Endodermal cell (in vitro differentiated cells): Measurements from ENCODE around the gene CRHR2. TPM values are rescaled to one million over a fixed set of nuclear protein-coding genes. Genes with fewer than 3 reads are reported as not detected.

Experiments used
- DNase-seq: peaks from one replicate; pipeline ENCODE4 v3.0.0-alpha.2; 2017
- H3K27ac ChIP-seq: 2 replicates; pipeline ENCODE4 v1.5.1; 2013; ENCODE audit warnings: mild to moderate bottlenecking, low read depth, low read length, moderate library complexity
- H3K27me3 ChIP-seq: 2 replicates; pipeline ENCODE4 v1.6.1; 2013; ENCODE audit warnings: mild to moderate bottlenecking, low read length, moderate library complexity; ENCODE audit not compliant: insufficient read depth, control insufficient read depth, poor library complexity, severe bottlenecking
- H3K36me3 ChIP-seq: 2 replicates; pipeline ENCODE4 v1.7.0; 2013; ENCODE audit warnings: mild to moderate bottlenecking, low read length, moderate library complexity; ENCODE audit not compliant: control insufficient read depth, insufficient read depth
- H3K4me1 ChIP-seq: one replicate; pipeline ENCODE4 v1.7.0; 2013; ENCODE audit warnings: low read length; ENCODE audit not compliant: control insufficient read depth, insufficient read depth
- H3K4me3 ChIP-seq: 2 replicates; pipeline ENCODE4 v1.5.1; 2013; ENCODE audit warnings: mild to moderate bottlenecking, low read length, moderate library complexity
- H3K9ac ChIP-seq: 2 replicates; pipeline ENCODE4 v1.6.1; 2013; ENCODE audit warnings: mild to moderate bottlenecking, low read length, moderate library complexity; ENCODE audit not compliant: poor library complexity, severe bottlenecking; ENCODE audit errors: extremely low read depth
- H3K9me3 ChIP-seq: 2 replicates; pipeline ENCODE4 v1.6.1; 2013; ENCODE audit warnings: mild to moderate bottlenecking, low read length, moderate library complexity; ENCODE audit not compliant: control insufficient read depth
- H3K27ac Mint-ChIP-seq: 2 replicates; pipeline ENCODE4 v1.8.0; 2020; ENCODE audit warnings: mixed read lengths
- H3K27me3 Mint-ChIP-seq: 2 replicates; pipeline ENCODE4 v1.8.0; 2021; ENCODE audit warnings: mild to moderate bottlenecking, mixed read lengths; ENCODE audit not compliant: insufficient read depth
- H3K36me3 Mint-ChIP-seq: 2 replicates; pipeline ENCODE4 v1.8.0; 2020; ENCODE audit warnings: low read depth, mixed read lengths
- H3K4me1 Mint-ChIP-seq: 2 replicates; pipeline ENCODE4 v1.8.0; 2020; ENCODE audit warnings: mixed read lengths
- H3K4me3 Mint-ChIP-seq: 2 replicates; pipeline ENCODE4 v1.8.0; 2020; ENCODE audit warnings: mild to moderate bottlenecking, moderate library complexity, mixed read lengths
- H3K9me3 Mint-ChIP-seq: 2 replicates; pipeline ENCODE4 v1.8.0; 2020; ENCODE audit warnings: mild to moderate bottlenecking, mixed read lengths
- WGBS, 2 experiments: methylation state at CpG; one replicate each; pipeline versions ENCODE4 v1.1.5 to v1.1.7; 2013; ENCODE audit warnings: missing lambda C conversion rate in 2 of 2, mixed read lengths in 1 of 2; ENCODE audit not compliant: insufficient coverage in 1 of 2, insufficient read length in 1 of 2; 5-methylcytosine and 5-hydroxymethylcytosine counted together
- total RNA-seq, 2 donors: library from RNA; stranded (reverse); fragmentation: NEBNext Ultra II Directional in 1 of 2; extraction: Animal tissue kit (Norgen Biotek cat#: 25700) in 1 of 2; gene quantifications; 2 replicates in 1 of 2; 3 replicates in 1 of 2; pipeline ENCODE4 v1.2.1, GENCODE V29; 2021
- TF ChIP-seq, protein P1 (sequence below): fragments of 200-600 bp; sonication (generic); conservative IDR thresholded peaks from 2 replicates; pipeline ENCODE4 v1.5.0; 2021; ENCODE audit warnings: antibody characterized with exemption, mild to moderate bottlenecking

CRHR2 gene
- total RNA-seq, 2 donors from 2014 or later: not detected

DNA sequence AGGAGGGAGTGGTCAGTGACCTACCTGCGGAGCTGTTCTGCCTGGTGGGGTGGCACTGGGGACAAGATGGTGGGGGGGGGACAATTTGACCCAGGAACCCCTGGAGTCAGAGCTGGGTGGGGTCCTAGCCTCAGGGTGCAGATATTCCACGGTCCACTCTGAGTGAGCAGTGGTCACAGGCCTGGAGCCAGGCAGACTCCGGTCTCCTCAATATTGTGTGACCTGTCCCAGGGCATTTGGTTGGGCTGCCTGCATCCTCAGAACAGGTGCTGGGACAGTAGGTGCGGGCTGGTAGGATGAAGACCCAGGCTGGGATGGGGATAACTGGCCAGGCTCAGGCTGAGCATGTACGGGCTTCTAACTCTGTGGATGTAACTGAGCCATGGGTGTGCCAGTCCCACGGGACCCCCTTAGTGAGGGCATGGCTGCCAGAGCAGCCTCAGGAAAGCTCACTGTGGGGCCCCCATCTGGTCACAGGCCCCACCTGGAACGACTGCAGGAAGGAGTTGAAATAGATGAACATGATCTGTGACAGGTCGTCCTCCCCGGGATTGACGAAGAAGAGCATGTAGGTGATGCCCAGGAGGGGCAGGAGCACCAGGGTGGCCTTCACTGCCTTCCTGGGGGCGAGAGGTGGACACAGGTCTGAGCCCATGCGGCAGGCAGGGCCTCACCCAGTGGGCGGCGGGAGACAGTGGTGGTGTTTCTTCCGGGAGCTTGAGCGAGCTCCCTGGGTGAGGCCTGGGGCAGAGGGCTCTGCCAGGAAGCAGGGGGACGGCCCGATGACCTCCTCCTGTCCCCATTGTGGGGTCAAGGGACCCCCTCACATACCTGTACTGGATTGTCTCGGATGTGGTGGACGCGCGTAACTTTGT is 26.9 kb downstream of the CRHR2 start:
- no peaks in the 10 kb centered on the region for H3K9me3 Mint-ChIP-seq
- Histone ChIP-seq H3K9me3 (no peaks in the 10 kb centered on the region), H3K27ac (no peak overlapping the region), H3K4me3 (no peak overlapping the region), H3K9ac (no peak overlapping the region), H3K36me3 (no peaks in the 10 kb centered on the region), H3K27me3 (no peaks in the 10 kb centered on the region), H3K4me1 (no peaks in the 10 kb centered on the region)
- H3K36me3 Mint-ChIP-seq: peaks cover 6% of the 10 kb centered on the region
- no peak overlapping the region for H3K27ac Mint-ChIP-seq
- TF ChIP-seq, protein P1, sequence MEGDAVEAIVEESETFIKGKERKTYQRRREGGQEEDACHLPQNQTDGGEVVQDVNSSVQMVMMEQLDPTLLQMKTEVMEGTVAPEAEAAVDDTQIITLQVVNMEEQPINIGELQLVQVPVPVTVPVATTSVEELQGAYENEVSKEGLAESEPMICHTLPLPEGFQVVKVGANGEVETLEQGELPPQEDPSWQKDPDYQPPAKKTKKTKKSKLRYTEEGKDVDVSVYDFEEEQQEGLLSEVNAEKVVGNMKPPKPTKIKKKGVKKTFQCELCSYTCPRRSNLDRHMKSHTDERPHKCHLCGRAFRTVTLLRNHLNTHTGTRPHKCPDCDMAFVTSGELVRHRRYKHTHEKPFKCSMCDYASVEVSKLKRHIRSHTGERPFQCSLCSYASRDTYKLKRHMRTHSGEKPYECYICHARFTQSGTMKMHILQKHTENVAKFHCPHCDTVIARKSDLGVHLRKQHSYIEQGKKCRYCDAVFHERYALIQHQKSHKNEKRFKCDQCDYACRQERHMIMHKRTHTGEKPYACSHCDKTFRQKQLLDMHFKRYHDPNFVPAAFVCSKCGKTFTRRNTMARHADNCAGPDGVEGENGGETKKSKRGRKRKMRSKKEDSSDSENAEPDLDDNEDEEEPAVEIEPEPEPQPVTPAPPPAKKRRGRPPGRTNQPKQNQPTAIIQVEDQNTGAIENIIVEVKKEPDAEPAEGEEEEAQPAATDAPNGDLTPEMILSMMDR: no peak
- no peak overlapping the region for H3K4me3 Mint-ChIP-seq
- 85 to 89% methylated on average over 15 to 22 of the region's 22 CpGs for WGBS, 2 experiments
- DNase-seq: no peak
- H3K27me3 Mint-ChIP-seq: no peaks in the 10 kb centered on the region
- peaks cover under 1% of the 10 kb centered on the region for H3K4me1 Mint-ChIP-seq

DNA sequence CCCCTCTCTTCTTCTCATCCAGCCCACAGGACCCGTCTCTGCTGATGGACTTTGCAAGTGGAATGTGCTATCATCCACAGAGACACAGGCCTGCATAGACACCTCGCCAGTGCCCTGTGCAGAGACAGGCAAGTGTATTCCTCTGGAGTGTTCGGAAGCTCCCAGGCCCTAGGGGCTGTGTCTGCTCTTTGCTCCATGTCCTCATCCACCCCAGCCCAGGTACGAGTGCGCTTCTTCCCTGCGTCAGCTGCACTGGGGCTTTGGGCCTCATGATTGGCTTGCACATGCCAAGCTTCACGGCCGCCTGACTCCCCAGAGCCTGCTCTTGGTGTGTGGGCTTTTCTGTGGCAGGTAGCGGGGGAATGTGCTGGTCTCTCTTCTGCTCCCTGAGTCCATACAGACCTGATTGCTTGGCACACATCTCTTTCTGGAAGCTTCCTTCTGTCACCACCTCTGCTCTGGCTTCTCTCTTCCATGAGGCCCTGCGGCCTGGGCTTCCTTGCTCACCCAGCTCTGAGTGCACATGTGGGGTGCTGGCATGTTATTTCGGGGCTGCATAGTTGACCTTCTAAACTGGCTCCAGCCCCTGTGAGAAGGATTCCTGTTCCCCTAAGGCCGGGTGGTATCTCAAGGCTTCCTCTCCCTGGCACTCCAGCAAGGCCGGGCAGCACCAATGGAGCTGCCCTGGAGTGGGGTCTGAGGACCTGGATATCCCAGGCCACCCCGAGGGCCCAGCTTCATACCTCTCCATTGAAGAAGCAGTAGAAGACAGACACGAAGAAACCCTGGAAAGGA is 27.8 kb downstream of the CRHR2 start:
- Histone ChIP-seq H3K9me3 (no peaks in the 10 kb centered on the region), H3K4me1 (no peaks in the 10 kb centered on the region), H3K27ac (no peak overlapping the region), H3K27me3 (no peaks in the 10 kb centered on the region), H3K9ac (no peak overlapping the region), H3K4me3 (no peak overlapping the region), H3K36me3 (no peaks in the 10 kb centered on the region)
- Mint-ChIP-seq H3K9me3 (no peaks in the 10 kb centered on the region), H3K36me3 (peaks cover 6% of the 10 kb centered on the region), H3K27me3 (no peaks in the 10 kb centered on the region), H3K4me1 (peaks cover 5% of the 10 kb centered on the region), H3K4me3 (no peak overlapping the region), H3K27ac (no peak overlapping the region)
- TF ChIP-seq, protein P1: no peak
- no peak for DNase-seq
- WGBS, 2 experiments: 91 to 97% methylated on average over 11 to 15 of the region's 15 CpGs

DNA sequence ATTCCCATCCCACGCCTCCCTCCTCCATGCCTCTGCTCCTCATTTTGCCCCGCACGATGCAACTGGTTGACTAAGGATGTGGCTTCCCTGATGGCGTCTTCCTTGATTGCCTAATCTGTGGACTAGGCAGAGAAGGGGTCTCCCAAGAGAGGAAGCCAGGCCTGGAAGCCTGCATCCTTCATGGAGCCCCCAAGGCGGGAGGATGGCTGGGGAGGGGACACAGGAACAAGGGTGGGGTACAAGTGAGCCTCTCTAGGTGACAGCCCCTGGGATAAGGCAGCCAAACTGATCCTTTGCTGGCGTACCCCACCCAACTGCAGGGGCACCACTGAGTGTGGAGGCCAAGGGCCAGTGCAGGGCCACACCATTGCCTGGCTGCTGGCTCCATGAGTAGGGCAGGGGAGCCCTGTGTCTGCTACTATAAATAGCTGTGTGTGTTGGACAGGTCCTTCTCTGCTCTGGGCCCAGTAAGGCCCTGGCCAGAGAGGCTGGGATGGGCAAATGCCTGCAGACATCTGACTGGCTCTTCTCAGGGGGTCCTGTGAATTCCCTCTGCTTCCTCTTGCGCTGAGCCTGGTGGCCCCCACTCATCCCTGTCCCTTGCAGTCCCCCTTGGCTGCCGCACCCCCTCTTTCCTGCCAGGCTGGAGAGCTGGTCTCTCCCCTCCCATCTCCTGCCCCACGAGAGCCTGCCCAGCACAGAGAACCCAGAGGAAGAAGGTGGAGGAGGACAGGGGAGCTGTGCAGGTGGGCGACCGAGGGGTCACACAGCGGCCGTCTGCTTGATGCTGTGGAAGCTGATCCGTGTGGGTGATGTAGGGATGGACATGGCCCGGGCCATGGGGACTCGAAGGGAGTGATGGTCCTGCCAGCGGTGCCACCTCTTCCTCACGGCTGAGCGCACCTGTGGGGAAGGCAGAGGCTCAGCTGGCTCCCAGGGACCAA is 29.3 kb downstream of the CRHR2 start:
- Histone ChIP-seq H3K27me3 (no peaks in the 10 kb centered on the region), H3K4me1 (no peaks in the 10 kb centered on the region), H3K9me3 (no peaks in the 10 kb centered on the region), H3K4me3 (no peak overlapping the region), H3K36me3 (no peaks in the 10 kb centered on the region), H3K9ac (no peak overlapping the region), H3K27ac (no peak overlapping the region)
- no peak overlapping the region for H3K27ac Mint-ChIP-seq
- peaks cover 5% of the 10 kb centered on the region for H3K4me1 Mint-ChIP-seq
- no peak for DNase-seq
- peaks cover 6% of the 10 kb centered on the region for H3K36me3 Mint-ChIP-seq
- 91 to 93% methylated on average over 10 to 19 of the region's 19 CpGs for WGBS, 2 experiments
- H3K27me3 Mint-ChIP-seq: no peaks in the 10 kb centered on the region
- TF ChIP-seq, protein P1: no peak
- no peak overlapping the region for H3K4me3 Mint-ChIP-seq
- no peaks in the 10 kb centered on the region for H3K9me3 Mint-ChIP-seq
